OCI-M2 (cell line): ENCODE measurements around the gene AMIGO1.

ENCODE experiments used
- DNase-seq: peaks from one replicate; lab custom pipeline; 2025; ENCODE audit not compliant: unreplicated experiment; lab: John Stamatoyannopoulos, UW

AMIGO1 gene

DNA sequence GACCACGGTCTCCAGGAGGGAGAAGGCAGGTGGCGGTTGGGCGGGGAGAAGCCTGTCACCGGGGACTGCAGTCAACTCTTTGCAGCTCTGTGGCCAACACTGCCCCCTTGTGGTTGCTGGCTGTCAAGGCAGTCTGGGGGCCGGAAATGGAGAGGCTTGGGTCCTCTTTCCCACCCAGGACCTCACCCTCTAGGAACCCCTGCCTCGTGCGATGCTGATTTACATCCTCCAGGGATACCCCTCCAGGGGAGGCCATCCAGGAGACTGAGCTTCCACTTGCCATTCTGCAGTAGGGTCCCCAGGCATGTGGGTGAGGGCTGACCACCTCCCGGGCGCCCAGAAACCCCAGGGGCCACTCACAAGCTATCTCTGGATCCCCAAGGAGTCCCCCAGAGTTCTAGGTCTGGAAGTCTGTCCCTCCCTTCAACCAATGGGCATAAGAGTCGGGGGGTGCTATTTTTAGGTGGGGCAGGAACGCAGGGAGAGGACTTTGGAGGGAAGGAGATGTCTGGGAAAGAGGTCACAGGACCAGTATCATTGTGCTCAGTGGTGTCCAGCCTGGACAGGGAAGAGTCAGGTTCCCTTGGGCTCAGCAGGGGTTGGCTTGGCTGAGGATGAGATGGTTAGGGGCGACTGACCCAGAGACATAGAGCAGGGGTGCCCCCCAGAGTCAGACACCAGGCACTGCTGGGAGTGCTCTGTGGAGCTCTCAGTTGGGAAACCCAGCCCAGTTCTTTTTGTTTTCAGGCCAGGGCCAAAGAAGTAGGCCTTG, 23.0 kb upstream of the AMIGO1 start:
- peak; percentile 34 for DNase-seq

DNA sequence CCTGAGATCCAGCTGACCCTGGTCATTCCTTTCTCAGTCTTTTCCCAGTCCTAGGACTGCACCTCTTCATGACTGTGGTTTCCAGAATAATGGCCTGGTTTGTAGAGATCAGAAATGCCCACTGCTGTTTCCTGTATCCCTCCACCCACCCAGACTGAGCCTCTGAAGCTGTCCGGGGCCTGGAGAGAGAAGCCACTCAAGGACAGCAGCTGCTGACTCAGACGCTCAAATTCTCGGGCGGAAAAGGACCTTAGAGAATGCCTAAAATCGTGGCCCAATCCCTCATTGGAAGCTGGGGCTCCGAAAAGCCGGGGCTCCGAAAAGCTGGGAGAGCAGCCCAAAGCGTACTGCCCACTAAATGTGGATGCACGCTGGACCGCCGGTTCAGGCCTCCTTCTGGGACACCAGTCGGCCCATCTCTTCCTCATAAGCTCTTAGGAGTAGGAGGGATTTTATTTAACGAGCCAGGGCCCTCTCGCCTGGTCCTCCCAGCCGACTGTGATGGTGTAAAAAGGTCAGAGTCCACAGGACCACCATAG, 22.4 kb upstream of the AMIGO1 start:
- DNase-seq = no peak

DNA sequence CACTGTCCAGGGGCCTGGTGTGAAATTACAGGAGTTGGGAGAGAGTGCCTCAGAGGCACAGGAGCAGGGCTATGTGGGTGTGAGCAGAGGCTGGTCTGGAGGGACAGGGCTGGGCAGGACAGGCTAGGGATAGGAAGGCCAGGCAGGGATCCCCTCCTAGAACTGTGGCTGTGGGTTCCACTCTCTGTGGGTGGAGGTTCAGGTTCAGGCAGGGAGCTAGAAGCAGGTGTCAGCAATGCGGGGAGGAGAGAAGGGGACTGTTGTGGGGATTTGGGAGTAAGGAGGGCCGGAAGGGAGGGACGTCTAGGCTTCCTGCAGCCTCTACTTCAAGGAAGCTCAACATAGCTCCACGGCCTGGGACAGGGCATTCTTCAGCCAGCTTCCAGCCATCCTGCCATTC, 21.9 kb upstream of the AMIGO1 start:
- DNase-seq = no peak

DNA sequence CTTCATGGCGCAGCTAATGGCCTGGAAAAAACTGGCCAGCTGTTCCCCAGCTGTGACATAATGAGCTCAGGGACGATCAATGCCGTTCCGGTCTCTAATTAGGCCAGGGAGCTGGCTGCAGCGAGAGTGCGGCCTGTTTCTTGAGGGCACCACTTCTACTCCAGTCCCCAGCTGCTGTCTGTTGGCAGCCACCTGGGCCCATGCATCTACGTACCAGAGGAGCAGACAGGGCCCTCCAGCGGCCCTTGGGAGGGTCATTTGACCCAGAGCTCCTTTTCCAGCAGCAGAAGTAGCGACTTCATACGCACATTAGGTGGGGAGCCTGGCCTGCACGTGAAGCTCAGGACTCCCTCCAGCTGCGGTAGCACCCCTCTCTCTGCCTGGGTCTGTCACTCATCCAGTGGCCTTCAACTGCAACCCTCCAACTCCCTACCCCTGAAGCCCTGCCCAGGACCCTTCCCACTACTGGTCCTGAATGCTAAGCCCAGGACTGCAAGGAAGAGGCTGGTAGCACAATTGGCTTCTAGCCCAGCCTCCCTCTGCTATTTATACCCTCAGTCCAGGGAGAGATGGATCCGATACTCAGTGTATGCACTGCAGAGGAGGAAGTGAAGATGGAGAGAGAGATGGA, 21.0 kb upstream of the AMIGO1 start:
- DNase-seq = no peak

DNA sequence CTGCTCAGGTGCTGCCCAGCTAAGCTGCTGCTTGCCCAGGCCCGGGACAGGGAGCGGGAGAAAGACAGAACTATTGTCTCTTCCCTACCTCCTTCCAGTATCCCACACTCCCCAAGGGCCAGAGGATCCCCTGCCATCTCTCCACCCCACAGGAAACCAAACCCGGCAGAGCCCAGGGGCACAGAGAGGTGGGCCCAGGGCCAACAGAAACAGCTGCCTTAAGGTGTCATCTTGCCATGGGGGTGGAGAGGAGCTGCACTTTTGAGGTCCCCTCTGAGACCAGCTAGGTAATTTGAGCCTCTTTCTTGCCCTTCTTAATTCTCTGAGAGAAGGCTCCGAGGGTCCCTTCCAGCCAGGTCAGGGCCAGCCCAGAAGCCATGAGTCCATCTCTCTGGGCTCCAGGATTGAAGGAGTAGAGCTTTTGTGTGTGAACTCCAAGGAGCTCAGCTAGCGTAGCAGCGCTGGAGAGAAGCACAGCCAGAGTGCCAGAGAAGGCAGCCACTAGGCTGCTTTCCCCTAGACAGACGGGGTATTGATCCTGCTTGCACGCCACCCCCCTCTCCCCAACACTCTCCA, 20.4 kb upstream of the AMIGO1 start:
- DNase-seq = no peak

DNA sequence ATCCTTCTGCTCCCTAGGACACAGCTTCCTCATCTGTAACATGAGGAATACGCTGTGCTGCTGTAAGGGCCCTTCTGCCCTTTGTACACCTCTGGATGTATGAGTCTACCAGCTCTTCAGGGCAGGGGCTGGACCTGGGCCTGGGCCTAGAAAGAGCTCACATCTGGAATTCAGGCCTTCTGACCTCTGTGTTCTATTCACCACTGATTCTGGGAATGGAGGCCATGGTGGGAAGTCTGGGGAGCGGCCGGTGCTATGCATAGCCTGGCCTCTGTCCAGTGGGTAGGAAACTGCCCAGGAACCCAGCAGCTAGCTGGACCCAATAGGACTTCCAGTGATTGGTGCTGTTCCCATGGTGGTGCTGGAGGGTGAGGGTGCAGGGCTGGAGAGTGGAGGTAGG, 19.2 kb upstream of the AMIGO1 start:
- DNase-seq = no peak

DNA sequence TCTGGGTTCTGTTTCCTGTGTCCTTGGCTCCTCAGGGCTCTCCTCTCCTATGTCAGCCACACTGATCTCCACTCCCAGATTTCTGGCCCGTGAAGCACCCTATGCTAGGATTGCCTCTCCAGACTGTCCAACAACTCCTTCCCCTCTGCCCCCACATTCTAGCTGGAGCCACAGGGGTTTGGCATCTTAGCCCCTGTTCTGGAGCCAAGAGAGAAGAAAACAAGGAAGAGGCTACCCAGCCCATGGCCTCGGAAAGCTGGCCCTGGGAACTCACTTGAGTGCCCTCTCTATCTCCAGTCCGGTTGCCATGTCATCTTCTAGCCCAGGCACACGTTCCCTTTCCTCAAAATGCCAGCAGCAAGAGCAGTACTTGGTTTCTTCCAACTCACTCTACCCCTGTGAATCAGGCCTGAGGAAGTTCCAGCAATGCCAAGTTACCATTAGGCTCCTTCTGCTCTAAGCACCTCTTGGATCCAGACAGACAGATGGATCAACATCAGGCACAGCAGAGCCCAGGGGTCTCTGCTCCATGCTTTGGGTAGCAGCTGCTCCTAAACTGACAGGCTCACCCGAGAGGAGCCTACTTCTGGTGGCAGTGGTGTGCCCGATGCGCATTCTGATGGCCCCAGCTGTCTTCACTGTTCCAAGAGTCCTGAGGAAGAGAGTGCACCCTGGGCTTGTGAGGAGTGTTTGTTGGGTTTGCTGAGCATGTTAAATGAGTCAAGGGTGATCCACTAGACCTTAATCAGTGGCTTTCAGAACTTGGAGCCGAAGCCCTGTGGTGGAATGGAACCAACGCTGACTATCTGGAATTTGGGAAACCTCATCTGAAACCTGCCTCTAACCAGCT, 18.5 kb upstream of the AMIGO1 start:
- DNase-seq = no peak

DNA sequence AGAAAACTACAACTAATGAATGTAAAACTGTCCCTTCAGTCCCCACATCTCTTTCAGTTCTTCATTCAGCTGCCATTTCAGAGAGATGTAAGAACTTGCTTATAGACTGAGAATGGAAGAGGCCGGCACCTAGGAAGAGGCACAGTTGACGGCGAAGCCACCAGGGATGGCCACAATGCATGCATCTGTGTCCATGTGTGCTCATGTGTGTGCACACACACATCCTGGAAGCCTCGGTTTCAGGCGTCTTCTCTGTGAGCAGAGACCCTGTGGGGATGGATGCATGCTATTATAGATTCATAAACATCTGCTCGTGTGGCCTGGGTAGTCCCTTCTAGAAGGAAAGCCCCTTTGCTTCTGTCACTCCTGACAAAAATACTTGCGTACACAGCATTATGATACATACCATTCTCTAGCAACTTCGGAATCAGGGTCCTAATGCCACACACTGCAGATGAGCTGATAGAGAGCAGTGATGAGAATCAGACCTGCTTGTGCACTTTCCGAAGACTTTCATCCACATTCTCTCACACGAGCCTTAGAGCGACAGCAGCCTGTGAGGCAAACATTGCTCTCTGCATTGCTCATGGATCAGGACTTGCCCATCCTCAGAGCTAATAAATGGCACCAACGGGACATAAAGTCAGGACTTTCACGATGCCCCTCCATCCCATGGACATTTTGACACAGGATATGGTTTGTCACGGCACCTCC, 17.7 kb upstream of the AMIGO1 start:
- DNase-seq = no peak

DNA sequence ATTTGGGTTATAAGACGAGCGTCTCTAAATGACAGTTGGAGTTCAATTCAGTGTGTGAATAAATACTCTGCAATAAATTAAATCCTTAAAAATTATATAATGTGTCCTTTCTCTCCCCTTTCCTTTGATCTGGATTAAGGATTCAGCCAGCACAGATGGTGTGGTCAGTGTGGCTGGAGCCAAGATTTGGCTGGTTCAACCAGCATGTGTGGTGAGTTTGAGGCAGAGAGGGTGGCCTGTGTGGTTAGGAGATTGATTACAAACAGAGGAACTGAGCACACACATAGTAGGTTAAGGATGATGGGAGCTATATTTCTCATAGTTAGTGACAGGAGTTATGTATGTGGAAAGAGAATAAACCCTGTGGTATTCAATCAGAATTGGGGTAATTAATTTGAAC, 14.2 kb upstream of the AMIGO1 start:
- DNase-seq = no peak

DNA sequence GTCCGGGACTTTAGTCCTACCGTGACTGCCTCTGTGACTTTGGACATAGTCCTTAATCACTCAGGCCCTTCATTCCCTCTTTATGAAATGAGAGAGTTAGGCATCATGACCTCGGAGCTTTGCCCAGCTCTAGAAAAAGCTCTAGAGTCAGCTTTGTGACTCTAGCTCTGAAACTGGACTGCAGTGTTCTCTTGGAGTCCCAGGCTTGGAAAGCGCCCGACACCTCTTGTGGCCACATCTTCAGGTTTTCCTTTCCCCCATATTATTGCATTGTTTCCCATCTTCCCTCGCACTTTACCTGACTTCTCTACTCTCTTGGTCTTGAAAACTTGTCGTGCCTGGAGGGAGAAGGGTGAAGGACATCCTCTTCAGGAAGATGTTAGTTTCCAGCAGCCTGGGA, 12.5 kb upstream of the AMIGO1 start:
- DNase-seq = no peak

DNA sequence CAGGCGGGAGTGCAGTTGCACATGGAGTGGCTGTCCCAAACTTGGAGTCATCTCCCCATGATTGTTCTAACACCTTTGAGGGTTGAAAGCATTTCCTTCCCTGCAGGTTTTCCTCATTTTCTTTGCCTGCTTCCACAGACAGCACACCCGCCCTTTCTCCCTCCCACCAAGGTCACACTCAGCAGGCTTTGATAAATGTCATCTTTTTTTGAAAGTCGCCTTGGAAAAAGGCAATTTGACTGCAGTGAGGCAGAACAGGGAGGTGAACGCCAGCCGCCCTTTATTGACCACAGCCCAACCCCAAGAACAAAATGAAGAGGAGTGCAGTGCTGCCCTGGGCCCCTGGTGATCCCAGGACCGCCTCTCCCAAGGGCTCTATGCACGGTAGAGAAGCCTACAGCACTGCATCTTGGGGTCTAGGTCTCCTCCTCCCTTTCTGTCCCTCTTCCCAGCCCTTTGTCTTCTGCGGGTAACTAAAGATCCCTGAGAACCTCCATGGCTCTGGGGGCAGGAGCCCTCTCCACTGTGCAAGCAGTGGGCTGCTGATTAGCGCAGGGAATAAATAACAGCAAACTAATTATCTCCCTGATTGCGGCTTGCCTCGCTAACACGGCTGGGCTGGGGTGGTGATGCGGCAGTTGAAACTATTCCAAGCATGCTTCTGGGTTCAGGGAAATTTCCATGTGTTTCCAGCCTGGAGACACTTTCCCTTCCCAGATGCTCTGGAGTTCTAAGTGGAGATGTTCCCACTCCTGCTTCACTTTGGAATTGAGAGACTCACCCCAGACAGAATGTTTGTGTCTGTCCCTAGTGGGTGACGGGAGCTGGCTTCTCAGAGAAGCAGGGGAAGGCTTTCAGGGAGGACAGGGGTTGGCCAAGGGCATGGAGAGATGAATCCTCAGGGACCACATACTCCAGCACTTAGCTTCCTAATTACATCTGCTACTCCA, 11.8 kb upstream of the AMIGO1 start:
- DNase-seq = no peak

DNA sequence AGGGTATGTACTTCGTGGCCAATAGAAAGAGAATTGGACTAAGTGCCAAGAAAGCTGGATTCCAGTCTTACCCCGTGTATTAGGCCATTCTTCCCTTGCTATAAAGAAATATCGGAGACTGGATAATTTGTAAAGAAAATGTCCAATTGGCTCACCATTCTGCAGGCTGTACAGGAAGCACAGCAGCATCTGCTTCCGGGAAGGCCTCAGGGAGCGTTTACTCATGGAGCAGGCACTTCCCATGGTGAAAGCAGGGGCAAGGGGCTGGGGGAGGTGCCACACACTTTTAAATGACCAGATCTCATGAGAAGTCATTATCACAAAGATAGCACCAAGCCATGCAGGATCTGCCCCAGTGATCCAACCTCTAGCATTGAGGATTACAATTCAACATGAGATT, 7.8 kb upstream of the AMIGO1 start:
- DNase-seq = no peak

DNA sequence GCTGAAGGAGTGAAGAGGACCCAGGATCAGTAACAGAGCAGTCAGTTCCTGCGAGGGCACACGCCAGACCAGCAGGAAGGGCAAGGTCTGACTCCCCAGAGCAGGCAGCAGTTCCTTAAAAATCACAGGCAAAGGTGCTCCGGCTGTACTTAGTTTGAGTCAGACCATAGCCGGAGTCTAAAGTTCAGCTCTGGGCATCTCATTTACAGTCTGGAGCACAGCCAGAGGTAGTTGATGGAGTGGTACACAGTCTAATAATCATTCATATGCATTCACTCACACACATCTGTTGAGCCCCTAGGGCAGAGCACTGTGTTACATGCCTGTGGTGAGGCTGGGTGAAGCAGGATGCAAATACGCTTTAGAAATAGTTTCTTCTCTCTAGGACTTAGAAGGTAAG, 7.3 kb upstream of the AMIGO1 start:
- no peak for DNase-seq

DNA sequence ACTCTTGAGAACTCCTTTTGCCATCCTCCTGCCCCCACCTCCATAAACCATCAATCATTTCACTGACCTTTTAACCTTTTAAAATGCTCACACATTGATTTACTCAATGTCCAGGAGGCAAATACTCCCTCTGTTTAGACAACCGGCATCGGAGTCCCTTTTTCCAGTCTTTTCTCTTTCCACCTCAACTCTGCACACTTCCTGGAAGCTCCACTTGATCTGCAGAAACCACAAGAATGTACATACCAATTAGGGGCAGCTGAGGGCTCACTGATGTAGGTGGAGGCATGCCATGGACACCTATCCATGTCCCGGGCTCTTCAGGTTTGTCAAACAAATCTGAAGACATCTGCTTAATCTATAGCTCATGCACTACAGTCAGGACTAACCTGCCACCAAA, 5.3 kb upstream of the AMIGO1 start:
- DNase-seq = no peak

DNA sequence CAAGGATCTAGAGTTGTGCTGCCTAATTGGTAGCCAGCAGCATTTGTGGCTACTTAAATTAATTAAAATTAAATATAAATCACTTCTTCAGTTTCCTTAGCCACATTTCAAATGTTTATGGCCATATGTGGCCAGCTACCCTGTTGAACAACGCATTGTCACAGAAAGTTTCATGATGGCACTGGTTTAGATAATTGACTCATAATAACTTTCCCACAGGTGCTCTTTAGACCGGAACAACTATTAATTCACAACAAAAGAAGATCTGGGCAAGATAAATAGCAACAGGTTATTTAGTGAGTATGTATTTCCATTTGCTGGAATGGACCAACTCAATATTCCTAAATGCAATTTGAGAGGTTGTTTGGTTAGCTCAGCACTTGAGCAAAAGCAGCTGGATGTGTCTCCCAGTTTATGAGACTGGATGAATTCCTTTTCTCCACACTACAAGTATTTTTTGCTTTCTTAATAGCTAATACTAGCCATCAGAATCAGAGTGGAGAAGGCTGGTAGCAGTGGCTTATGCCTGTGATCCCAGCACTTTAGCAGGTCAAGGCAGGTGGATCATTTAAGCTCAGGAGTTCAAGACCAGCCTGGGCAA, 3.7 kb upstream of the AMIGO1 start:
- DNase-seq = no peak

DNA sequence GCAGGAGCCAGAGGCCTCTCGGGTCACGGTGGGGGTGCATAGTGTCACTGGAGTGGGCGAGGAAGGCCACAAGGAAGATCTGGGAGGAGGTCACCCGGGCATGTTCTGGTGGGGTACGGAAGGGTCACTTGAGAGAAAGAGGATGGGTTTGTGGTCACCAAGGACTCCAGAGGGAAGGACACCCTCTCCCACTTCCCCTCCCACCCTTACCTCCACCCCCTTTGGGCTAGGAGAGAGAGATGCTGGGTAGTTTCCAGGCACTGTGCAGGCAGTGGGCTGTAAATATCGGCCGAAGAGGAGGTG, 703 bp downstream of the AMIGO1 start:
- no peak for DNase-seq

DNA sequence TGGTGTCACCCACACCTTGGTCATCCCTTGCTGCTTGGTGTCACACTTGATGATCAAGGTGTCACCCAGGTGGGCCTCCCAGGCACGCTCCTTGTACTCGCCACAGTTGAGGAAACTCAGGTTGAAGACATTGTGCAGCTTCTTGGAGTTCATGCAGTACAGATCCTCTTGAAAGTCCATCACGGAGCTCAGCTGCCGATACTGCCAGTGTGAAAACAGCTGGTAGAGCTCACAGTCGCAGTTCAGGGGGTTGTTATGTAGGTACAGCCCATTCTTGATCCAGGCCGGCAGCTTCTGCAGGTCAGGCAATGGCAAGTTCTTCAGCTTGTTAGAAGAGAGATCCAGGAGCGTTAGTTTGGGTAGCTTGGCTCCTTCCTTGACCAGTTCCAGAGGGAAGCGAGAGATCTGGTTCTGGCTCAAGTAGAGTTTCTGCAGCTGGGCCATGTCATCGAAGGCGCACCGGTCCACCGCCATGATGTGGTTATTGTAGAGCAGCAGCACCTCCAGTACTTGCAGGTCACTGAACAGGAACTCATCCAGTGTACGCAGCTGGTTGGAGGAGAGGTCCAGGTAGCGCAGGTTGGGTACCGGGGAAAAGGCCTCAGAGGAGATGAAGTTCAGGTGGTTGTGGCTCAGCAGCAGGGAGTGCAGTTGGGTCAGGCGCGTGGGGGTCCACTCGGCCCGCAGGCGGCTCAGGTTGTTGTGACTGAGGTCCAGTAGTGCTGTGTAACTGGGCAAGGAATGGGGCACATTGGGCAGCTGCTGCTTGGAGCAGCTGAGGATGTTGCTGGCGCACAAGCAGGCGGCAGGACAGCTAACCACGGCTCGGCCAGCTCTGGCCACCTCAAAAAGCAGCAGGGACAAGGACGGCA, 1.3 kb downstream of the AMIGO1 start:
- no peak for DNase-seq

DNA sequence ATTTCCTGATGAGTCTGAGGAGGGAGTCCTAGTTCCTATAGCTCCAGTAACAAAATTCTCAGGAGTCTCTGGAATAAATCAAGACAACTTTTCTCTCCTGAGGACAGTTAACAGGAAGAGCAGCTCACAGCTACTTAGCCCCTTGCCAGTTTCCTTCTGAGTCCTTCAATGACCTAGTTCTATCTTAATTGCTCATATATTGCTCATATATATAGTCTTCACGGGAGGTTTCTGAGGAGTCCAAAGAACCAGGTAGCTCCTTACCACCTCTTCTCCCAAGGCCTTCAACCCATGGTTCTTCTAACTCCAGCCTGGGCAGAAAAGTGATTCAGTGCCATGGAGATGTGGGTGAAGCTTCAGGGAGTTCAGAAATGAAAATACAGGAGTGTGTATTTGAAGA, 4.6 kb downstream of the AMIGO1 start:
- no peak for DNase-seq

DNA sequence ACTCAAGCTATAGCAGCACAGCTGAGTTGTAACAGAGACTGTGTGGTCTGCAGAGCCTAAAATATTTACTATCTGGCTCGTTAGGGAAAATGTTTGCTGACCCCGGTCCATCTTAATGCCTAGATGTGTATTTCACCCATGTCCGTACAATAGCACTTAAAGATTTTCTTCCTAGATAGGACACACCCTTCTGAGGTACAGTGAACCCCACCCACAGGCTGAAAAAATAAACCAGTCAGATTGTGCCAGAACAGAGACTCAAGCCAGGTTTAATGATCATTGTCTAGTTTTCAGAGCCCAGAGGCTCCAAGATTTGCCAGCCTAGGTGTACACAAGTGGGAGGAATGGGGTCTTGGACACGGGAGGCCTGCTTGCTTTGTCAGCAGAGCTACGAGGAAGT, 5.6 kb downstream of the AMIGO1 start:
- no peak for DNase-seq
